CD4-positive, alpha-beta T cell (primary cell): ENCODE measurements around the gene NEO1. TPM values are rescaled to one million over a fixed set of nuclear protein-coding genes. Genes with fewer than 3 reads are reported as not detected.

Source experiments
- ATAC-seq: fragments of 200-7000 bp; cut with Tn5 transposase; one replicate; pipeline ENCODE4 v1.10.0; 2022; ENCODE audit warnings: mild to moderate bottlenecking; ENCODE audit not compliant: poor library complexity
- CTCF ChIA-PET: fragments of 350-600 bp; sonication (Branson Sonifier 250); formaldehyde crosslinking; loops from one replicate; lab custom pipeline; 2021; ENCODE audit warnings: antibody characterized with exemption, inconsistent platforms; lab: Charles Lee
- POLR2A ChIA-PET: fragments of 350-600 bp; sonication (Branson Sonifier 250); formaldehyde crosslinking; loops from one replicate; lab custom pipeline; 2021; ENCODE audit warnings: antibody characterized with exemption, inconsistent platforms; lab: Charles Lee
- DNase-seq, 14 experiments: peaks; one replicate each; pipeline ENCODE4 v3.0.0-alpha.2; 2013 to 2020; ENCODE audit warnings: mixed read lengths in 2 of 14
- H3K27ac ChIP-seq, 2 donors: one replicate each; pipeline versions ENCODE4 v1.5.1 to v1.7.0; 2013; ENCODE audit warnings: low read length in 2 of 2, low read depth in 1 of 2, mild to moderate bottlenecking in 1 of 2
- H3K27me3 ChIP-seq, 2 experiments: 1 replicate in 1 of 2; 2 replicates in 1 of 2; pipeline versions ENCODE4 v1.6.1 to v1.7.0; 2013; ENCODE audit warnings: low read length in 2 of 2, control low read depth in 1 of 2, mild to moderate bottlenecking in 1 of 2, moderate library complexity in 1 of 2; ENCODE audit not compliant: insufficient read depth in 2 of 2, control insufficient read depth in 1 of 2
- H3K36me3 ChIP-seq: one replicate; pipeline ENCODE4 v1.6.1; 2013; ENCODE audit warnings: low read length, control low read depth; ENCODE audit not compliant: insufficient read depth
- H3K4me1 ChIP-seq: one replicate; pipeline ENCODE4 v1.6.1; 2013; ENCODE audit warnings: low read length, control low read depth; ENCODE audit not compliant: insufficient read depth
- H3K4me3 ChIP-seq: one replicate; pipeline ENCODE4 v1.5.1; 2013; ENCODE audit warnings: mild to moderate bottlenecking, low read length, moderate library complexity
- H3K9me3 ChIP-seq, 2 experiments: 1 replicate in 1 of 2; 2 replicates in 1 of 2; pipeline versions ENCODE4 v1.6.1 to v1.7.0; 2013; ENCODE audit warnings: low read length in 2 of 2, mild to moderate bottlenecking in 2 of 2, control low read depth in 1 of 2, moderate library complexity in 1 of 2; ENCODE audit not compliant: control insufficient read depth in 1 of 2, insufficient read depth in 1 of 2
- H3K27ac Mint-ChIP-seq: one replicate; pipeline ENCODE4 v1.8.0; 2020; ENCODE audit warnings: mixed read lengths
- H3K27me3 Mint-ChIP-seq: one replicate; pipeline ENCODE4 v1.8.0; 2021; ENCODE audit warnings: mixed read lengths
- H3K36me3 Mint-ChIP-seq: one replicate; pipeline ENCODE4 v1.8.0; 2021; ENCODE audit warnings: low read depth, mixed read lengths
- H3K4me1 Mint-ChIP-seq: one replicate; pipeline ENCODE4 v1.8.0; 2021; ENCODE audit warnings: low read depth, mixed read lengths
- H3K4me3 Mint-ChIP-seq: one replicate; pipeline ENCODE4 v1.8.0; 2020; ENCODE audit warnings: mild to moderate bottlenecking, mixed read lengths
- H3K9me3 Mint-ChIP-seq: one replicate; pipeline ENCODE4 v1.8.0; 2020; ENCODE audit warnings: mixed read lengths
- intact Hi-C, 2 experiments: fragments of 100-400 bp; cut with DNase I in 1 of 2; cut with micrococcal nuclease in 1 of 2; formaldehyde crosslinking; loops; one replicate each; pipeline versions ENCODE4 v1.15.1 to v1.9.0; 2023 to 2025; cut with DNase I, micrococcal nuclease
- total RNA-seq, 174 experiments: library from RNA in 2 of 174; stranded (reverse) in 2 of 174; gene quantifications; one replicate each; pipeline ENCODE4 v1.2.3 and lab custom pipeline; 2021 to 2026
- TF ChIP-seq, protein P1 (sequence below): fragments of 200-600 bp; IDR thresholded peaks from one replicate; pipeline ENCODE4 v1.8.0; 2022; ENCODE audit warnings: antibody characterized with exemption, mild to moderate bottlenecking

The NEO1 gene
- total RNA-seq, 2 experiments from 2014 or later = 6.0 to 8.0 TPM

GRCh38 chr15:73028831-73029451, 23.3 kb upstream of the NEO1 start:
- Mint-ChIP-seq H3K27me3 (peaks cover 52% of the 10 kb centered on the region), H3K36me3 (no peaks in the 10 kb centered on the region), H3K9me3 (no peaks in the 10 kb centered on the region), H3K27ac (no peak overlapping the region), H3K4me1 (no peaks in the 10 kb centered on the region), H3K4me3 (no peak overlapping the region)
- Histone ChIP-seq H3K4me1 (no peaks in the 10 kb centered on the region), H3K9me3 (no peaks in the 10 kb centered on the region), H3K4me3 (no peak overlapping the region), H3K27ac (no peak overlapping the region), H3K27me3 (peaks cover 0 to 6% of the 10 kb centered on the region in 2 experiments), H3K36me3 (no peaks in the 10 kb centered on the region)
- no peak for ATAC-seq
- ChIA-PET CTCF (no interaction called here), POLR2A (no interaction called here)
- no peak for DNase-seq
- intact Hi-C loops = no loop called here
- TF ChIP-seq, protein P1, sequence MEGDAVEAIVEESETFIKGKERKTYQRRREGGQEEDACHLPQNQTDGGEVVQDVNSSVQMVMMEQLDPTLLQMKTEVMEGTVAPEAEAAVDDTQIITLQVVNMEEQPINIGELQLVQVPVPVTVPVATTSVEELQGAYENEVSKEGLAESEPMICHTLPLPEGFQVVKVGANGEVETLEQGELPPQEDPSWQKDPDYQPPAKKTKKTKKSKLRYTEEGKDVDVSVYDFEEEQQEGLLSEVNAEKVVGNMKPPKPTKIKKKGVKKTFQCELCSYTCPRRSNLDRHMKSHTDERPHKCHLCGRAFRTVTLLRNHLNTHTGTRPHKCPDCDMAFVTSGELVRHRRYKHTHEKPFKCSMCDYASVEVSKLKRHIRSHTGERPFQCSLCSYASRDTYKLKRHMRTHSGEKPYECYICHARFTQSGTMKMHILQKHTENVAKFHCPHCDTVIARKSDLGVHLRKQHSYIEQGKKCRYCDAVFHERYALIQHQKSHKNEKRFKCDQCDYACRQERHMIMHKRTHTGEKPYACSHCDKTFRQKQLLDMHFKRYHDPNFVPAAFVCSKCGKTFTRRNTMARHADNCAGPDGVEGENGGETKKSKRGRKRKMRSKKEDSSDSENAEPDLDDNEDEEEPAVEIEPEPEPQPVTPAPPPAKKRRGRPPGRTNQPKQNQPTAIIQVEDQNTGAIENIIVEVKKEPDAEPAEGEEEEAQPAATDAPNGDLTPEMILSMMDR = no peak

DNA sequence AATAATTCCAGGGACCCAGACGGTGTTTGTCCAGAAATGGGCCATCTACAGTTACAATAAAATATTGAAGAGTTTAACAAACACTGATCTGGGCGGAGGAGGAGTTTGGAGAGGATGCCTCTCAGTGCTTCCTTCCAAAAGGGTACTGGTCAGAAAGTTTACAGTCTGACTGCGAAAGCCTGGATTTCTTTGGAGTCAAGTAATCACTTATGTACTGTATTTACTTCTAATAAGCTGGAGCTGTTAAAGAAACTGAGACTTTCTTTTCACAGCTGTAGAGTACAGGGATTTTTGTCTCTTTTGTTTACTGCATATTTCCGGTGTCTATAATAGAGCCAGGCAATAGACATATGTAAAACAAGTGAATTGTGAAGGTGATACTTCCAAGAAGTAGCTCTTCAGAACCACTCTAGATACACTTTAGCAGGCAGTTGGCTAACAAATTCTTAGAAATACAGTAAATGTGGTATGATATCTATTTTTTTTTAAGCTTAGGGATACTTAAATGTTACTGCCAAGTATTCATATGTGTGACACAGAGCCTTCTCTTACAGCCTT, 22.1 kb upstream of the NEO1 start:
- POLR2A ChIA-PET = no interaction called here
- no peaks in the 10 kb centered on the region for H3K9me3 ChIP-seq

GRCh38 chr15:73031648-73032047, 20.6 kb upstream of the NEO1 start:
- ChIA-PET POLR2A (no interaction called here), CTCF (no interaction called here)
- TF ChIP-seq, protein P1 = no peak
- intact Hi-C loops = no loop called here
- no peak overlapping the region for H3K4me3 ChIP-seq
- Mint-ChIP-seq H3K4me3 (no peak overlapping the region), H3K27ac (no peak overlapping the region), H3K4me1 (no peaks in the 10 kb centered on the region), H3K36me3 (no peaks in the 10 kb centered on the region), H3K9me3 (no peaks in the 10 kb centered on the region), H3K27me3 (peaks cover 38% of the 10 kb centered on the region)
- no peaks in the 10 kb centered on the region for H3K4me1 ChIP-seq
- DNase-seq (no peak), ATAC-seq (no peak)
- no peak overlapping the region for H3K27ac ChIP-seq
- no peaks in the 10 kb centered on the region for H3K9me3 ChIP-seq
- no peaks in the 10 kb centered on the region for H3K36me3 ChIP-seq
- H3K27me3 ChIP-seq = peaks cover 0 to 2% of the 10 kb centered on the region in 2 experiments

More for the DNA sequence above, 22.1 kb upstream of the NEO1 start:
- TF ChIP-seq, protein P1 = no peak
- CTCF ChIA-PET = no interaction called here
- Mint-ChIP-seq H3K27ac (no peak overlapping the region), H3K9me3 (no peaks in the 10 kb centered on the region), H3K4me1 (no peaks in the 10 kb centered on the region), H3K36me3 (no peaks in the 10 kb centered on the region), H3K4me3 (no peak overlapping the region), H3K27me3 (peaks cover 49% of the 10 kb centered on the region)
- H3K4me1 ChIP-seq = no peaks in the 10 kb centered on the region
- intact Hi-C loops = no loop called here
- no peaks in the 10 kb centered on the region for H3K36me3 ChIP-seq
- DNase-seq (no peak), ATAC-seq (no peak)
- no peak overlapping the region for H3K27ac ChIP-seq
- H3K27me3 ChIP-seq = peaks cover 0 to 2% of the 10 kb centered on the region in 2 experiments
- no peak overlapping the region for H3K4me3 ChIP-seq
